NOMO-1 (cell line): Measurements from ENCODE around the gene IGSF8.

Experiments used
- DNase-seq, 2 experiments: peaks; one replicate each; lab custom pipeline; 2025; ENCODE audit not compliant: unreplicated experiment in 2 of 2; lab: John Stamatoyannopoulos, UW

Gene IGSF8

DNA sequence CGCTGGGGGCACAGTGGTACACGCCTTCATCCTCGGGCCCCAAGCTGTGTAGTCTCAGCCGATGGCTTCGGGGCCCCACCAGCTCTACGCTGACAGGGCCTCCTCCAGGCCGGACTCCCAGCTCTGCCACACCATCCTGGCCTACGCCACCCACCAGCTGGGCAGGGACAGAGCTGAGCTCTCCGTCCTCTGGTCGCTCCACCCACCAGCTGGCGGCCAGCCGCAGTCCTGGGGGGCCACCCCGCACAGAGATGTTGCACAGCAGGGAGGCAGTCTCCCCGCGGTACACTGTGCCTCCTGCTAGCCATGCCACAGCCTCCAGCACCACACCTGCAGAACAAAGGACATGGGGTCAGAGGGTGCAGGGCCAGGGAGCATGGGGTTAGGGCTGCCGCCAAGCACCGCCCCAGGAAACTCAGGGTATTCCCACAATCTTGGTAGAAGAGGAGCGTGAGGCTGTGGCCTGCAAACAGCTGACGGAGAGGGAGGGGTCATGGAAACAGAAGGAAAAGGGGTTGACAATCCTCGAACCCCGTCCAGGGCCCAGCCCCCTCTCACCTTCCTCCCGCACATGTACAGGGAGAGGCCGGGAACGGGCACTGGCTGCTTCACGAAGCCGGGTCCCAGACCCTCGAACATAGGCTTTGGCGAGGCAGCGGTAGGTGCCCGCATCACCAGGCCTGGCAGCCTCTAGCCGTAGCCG is 5.9 kb downstream of the IGSF8 start:
- DNase-seq, result no peak

- DNase-seq, result no peak
Measured at GRCh38 chr1:160091666-160092223, 6.7 kb downstream of the IGSF8 start.

DNA sequence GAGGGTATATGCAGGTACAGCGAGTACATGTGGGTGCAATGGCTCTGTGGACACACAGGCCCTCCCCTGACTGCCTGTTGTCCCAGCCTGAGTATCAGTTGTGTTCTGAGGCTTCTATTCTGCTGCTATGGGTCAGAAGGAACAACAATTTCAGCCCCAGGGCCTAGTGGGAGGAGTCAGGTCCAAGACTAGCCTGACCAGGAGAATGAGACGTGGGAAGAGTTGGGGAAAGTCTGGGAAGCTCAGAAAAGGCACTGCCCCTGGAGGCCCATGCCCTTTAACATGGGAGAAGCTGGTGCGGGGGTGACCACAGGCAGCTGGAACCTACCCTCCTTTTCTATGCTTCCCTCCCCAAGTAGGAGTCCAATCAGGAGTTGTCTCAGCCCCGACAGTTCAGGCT is 7.7 kb downstream of the IGSF8 start:
- DNase-seq, result no peak

DNA sequence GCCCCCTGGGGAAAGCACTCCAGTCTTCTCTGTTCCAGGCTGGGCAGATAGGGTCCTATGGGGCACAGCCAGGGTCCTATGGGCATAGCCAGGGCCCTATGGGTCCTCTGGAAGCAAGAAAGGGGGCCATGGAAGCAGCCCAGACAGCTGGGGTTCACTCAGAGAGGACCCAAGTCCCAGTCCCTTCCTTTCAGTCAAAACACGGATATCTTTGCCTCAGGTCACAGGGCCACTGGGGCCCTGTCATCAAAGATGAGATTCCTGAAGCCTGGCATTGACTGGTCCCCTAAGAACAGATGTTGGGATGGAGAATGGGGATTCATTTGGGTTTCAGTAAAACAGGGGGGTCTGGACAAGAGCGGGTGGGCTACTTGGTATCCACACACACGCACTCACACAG is 8.5 kb downstream of the IGSF8 start:
- no peak for DNase-seq

DNA sequence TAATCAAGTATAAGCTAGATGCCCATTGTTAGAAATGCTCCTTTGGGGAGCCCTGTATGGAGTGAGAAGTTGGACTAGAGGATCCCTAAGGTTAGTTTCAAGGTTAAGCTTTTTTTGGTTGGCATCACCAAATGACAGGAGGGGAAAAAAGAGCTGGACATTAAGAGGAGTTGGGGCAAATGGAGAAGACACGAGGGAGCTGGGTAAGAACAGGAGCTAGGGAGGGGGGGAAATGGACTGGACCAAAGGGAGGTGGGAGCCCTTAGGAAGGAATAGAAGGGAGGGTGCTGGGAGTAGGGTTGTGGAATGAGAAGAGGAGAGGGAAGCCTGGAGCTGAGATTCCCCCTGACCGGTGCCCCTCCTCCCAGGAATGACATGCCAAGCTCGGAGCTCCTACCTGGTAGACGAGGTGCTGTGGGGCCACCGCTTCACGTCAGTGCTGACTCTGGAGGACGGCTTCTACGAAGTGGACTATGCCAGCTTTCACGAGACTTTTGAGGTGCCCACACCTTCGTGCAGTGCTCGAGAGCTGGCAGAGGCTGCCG is 11.2 kb downstream of the IGSF8 start:
- DNase-seq, result no peak

DNA sequence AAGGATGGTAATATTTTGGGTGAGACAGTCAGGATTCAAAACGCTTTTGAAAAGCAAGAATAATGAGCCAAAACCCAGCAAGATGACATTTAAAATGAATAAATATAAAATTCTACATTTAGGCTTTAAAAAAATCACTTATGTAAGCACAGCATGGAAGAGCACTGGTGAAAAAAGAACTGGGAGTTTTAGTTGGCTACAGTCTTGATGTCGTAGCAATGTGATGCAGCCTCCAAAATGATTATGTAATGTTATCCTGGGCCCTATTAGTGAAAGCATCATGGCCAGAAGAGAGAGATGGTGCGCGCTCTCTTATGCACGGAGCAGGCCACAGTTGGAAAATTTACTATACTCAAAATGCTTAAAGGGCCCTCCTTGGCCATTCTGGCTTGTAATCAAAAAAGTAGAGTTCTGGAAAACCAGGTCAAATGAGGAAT is 11.9 kb downstream of the IGSF8 start:
- DNase-seq, result no peak

DNA sequence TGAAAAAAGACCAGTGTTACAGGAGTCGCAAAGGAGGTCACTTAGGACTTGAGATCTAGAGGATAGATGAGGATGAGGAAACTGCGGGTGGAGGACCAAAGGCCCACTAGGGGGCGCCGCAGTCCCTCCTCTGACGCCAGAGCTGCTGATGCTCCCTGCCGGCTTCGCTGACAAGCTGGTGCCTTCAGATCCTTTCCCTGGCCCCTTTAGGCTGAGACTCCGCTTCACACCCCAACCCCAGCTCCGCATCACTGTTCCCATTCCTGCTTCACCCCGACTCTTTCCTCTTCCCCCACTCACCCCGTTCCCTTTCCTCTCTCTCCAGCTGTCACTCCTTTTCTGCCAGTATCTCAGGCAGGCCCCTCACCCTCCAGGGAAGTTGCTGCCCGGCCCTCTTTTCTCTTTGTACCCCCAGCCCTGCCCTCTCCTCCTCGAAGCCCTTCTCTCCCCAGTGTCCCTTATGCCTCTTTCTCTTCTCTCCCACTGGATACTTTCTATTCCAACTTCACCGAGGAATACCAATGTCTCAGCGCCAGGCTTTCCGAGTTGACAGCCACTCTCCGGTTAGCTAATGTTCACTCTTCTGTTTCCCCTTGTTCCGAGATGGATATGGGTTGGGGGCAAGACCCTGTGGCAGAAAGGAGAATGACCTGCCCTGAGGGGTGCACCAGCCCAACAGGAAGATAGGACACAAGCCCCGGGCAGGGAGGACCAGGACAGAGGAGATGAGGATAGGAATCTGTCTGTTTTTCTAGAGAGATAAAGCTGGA is 12.5 kb downstream of the IGSF8 start:
- peak; percentile 68 to 71 for DNase-seq

- no peak for DNase-seq
Measured at GRCh38 chr1:160084771-160085321, 13.6 kb downstream of the IGSF8 start.

- DNase-seq, result peak; percentile 30 to 55
Measured at GRCh38 chr1:160083968-160084770, 14.2 kb downstream of the IGSF8 start.

DNA sequence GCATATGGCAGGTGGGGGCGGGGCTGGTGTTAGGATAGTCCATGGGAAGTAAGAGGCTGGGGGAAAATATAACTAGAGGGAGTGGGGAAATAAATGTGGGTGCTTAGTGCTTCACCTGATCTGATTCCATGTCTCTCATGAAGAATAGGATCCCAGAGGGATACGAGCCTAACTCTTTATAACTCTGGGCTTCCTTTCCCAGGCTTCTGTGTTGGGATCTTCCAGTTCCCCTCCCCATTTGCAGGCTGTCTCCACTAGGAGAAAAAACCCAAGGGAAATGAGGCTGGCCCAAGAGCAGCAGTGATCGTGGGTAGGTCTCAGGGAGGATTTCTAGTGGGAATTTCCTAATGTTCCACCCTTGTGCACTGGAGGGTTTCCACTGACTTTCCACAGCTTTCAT is 15.5 kb downstream of the IGSF8 start:
- DNase-seq, result no peak

GRCh38 chr1:160082487-160082886 is 15.9 kb downstream of the IGSF8 start:
- DNase-seq, result no peak

DNA sequence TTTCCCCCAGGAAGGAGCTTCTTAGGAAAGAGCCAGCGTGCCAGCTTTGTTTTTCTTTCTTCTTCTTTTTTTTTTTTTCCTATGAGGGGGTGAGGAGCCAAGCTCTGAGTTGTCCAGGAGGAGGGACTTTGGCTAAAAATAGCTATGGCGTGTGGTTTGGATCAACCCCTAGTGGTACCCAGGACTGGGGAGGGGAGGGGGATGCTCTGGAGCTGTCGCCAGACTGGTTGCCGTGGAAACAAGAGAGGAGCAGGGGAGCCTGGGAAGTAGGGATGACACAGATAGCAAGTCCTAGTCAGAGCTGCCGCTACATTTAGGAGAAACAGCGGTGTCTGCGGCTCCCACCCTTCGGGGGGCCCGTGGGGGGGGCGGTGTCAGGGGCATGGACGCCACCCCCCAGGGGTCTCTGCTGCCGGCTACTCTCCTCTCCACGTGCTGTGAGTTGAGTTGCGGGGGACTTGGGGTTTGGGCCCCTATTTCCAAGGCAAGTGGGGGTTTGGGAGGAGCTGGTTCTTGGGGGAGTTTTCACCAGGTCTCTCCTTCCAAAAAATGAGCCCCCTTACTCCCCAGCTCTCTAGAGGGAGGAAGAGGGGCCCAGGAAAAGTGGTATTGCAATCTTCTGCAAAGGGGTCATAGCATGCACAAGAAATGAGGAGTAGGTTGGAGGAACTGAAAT is 17.0 kb downstream of the IGSF8 start, which contains the start of gene KCNJ9:
TSS of gene KCNJ9 (plus strand) at position 278 of the 676 bp plus-strand sequence. CDS start 2,493 bp downstream, outside the sequence.
- DNase-seq, result no peak

DNA sequence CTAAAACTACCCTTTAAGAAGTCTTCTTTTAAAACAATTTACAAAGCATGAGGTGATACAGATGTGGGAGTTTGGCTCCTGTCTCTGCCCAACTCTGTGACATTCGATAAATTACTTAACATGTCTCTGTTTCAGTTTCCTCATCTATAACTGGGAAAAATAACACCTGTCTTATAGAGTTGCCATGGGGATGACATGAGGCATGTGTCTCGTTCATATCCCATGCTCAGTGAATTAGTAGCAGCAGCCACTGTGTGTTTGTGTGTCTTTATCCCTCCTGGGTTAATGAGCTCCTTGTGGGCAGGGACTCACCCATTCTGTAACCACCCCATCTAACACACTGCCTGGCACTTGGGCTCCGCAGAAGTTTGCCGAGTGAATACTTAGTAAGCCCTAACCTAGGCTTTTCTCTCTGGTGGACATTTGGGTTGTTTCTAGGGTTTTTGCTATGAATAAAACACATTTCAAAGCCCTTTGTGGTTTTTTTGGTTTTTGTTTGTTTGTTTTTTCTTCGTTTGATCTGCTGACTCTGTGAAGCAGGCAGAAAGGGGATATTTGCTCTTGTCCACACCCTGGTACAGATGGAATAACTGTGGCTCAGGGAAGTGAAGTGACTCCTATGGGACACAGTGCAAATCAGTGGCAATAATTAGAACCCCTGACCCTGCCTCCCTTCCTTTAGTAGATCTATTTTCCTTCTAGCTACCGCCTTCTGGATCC is 17.9 kb downstream of the IGSF8 start:
- DNase-seq, result no peak

DNA sequence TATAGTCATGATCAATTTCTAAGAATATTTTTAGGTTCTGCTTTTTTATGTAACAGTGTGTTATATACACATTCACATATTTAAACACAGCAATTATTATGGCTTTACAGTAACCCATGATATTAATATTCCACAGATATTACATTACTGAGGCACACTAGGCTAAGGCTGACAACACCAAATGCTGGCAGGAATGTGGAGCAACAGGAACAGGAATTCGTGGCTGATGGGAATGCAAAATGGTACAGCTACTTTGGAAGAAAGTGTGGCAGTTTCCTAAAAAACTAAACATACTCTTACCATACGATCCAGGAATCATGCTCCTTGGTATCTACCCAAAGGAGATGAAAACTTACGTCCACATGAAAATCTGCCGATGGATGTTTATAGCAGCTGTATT is 19.0 kb downstream of the IGSF8 start:
- DNase-seq, result no peak

DNA sequence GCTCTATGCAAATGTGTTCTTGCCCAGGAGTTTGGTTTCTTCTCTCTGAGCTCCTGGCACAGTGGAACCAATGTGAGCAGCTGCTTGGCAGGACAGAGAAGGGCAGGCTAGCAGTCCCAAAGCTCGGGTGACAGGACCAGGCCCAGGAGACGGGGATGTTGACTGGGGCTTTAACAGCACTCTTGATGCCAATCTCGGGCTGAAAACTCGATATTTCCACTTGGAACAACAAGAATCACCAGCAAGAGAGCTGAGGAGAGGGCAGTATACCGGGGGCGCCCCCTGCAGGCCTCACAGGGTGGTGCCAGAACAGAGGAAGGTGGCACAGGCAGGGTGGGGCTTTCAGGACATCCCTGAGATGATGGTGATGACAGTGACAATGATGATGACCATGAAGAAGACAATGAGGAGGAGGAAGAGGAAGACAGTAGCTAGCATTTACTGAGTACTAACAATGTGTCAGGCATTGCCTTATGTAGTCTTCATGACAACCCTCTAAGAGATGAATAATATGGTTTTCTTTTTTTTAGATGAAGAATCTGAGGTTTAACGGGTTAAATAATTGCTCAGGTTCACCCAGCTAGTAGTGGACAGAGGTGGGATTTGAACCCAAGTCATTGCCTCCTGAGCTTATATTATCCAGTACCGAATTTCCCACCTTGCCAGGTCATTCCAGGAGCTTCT is 19.8 kb downstream of the IGSF8 start:
- DNase-seq, result peak; percentile 55 to 67

GRCh38 chr1:160077486-160077885 is 20.9 kb downstream of the IGSF8 start:
- peak in 1 of 2 experiments; percentile 14 for DNase-seq

DNA sequence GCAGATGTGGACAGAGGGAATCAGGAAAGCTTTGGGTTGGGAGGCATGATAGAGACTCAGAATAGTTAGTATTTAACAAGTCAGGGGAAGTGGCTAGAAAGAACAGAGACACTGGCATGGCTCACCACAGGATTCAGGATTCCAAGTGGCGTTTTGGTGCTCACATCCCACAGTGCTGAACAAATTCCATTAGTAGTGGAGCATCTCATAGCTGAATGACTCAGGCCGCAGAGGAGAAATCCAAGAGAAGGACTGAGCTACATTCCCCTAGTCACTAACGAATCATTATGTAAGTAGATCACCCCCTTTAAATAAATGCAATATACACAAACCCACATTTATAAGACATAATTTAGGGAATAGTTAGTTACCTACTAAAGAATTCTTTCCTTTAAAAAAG is 22.1 kb downstream of the IGSF8 start:
- DNase-seq, result no peak

DNA sequence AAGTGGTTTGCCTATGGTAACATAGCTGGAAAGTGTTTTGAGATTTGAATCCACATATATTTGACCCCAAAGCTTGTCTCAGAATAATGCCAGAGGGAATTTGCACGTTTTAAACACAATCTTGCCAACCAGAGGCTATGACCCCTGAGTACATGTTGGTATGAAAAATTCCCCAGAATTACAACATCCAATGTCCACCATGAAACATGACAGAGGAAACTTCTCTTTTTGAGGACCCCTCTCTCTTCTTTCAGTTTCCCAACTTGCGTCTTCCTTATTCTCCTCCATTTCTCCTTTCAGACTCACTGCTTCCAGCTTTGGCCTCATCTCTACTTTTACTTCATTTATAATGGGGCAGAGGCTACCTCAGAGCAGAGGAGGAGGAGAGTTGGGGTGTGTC is 22.6 kb downstream of the IGSF8 start:
- no peak for DNase-seq

DNA sequence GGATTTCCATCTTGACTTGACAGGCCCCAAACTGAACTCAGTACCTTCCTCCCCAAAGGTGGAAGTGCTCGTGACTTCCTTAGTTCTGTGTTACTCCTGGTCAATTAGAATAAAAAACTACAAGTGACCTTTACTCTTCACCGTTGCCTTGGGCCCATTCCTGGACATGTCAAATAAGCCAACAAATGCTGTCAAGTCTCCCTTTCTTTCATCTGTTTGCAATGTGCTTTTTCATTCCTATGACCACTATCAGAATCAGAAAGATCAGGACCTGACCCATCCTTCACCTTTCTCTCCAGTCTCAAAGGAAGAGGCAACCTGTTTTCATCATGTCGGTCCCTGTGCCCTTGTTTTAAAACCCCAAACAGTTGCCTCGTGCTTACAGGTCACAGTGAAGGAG is 23.6 kb downstream of the IGSF8 start:
- no peak for DNase-seq
